SK-N-MC (cell line): Measurements from ENCODE around the gene INMT.

ENCODE experiments used
- DNase-seq: peaks from one replicate; pipeline ENCODE4 v3.0.0-alpha.2; 2011; ENCODE audit warnings: low read depth, low spot score
- H3K27ac ChIP-seq: fragments of 200-600 bp; sonication (generic); 2 replicates; pipeline ENCODE4 v1.5.1; 2016; ENCODE audit warnings: mixed run types
- H3K36me3 ChIP-seq: fragments of 200-600 bp; sonication (generic); 2 replicates; pipeline ENCODE4 v1.6.1; 2017; ENCODE audit warnings: antibody characterized with exemption, low read length, mixed read lengths; ENCODE audit not compliant: insufficient read depth
- H3K4me3 ChIP-seq: fragments of 200-600 bp; sonication (generic); 2 replicates; pipeline ENCODE4 v1.5.1; 2016
- H3K9ac ChIP-seq: fragments of 200-600 bp; sonication (generic); 2 replicates; pipeline ENCODE4 v1.8.0; 2017; ENCODE audit warnings: mixed run types, mixed read lengths; ENCODE audit not compliant: insufficient read length
- H3K9me3 ChIP-seq: fragments of 200-600 bp; sonication (generic); 2 replicates; pipeline ENCODE4 v1.6.1; 2017; ENCODE audit warnings: low read depth, mild to moderate bottlenecking, antibody characterized with exemption, low read length, moderate library complexity, mixed read lengths
- EZH2 ChIP-seq: fragments of 200-600 bp; sonication (generic); IDR thresholded peaks from one replicate; pipeline ENCODE4 v1.6.1; 2017; ENCODE audit warnings: antibody characterized with exemption
- FOXP2 ChIP-seq: optimal IDR thresholded peaks from 2 replicates; pipeline ENCODE3; 2011; ENCODE audit warnings: mild to moderate bottlenecking, moderate library complexity; ENCODE audit not compliant: insufficient read depth; ENCODE audit errors: extremely low read length, control extremely low read depth
- POLR2AphosphoS5 ChIP-seq: IDR thresholded peaks from 2 replicates; pipeline ENCODE4 v1.6.1; 2012; ENCODE audit warnings: mild to moderate bottlenecking, low read depth, low read length, borderline replicate concordance

INMT gene

GRCh38 chr7:30795161-30795948 lies 43.4 kb downstream of the INMT start:
- TF ChIP-seq FOXP2 (no peak), EZH2 (no peak), POLR2AphosphoS5 (no peak)
- DNase-seq = no peak
- peaks cover 2% of the 10 kb centered on the region; the same call in 1 of the 2 replicates for H3K36me3 ChIP-seq
- H3K9me3 ChIP-seq = no peaks in the 10 kb centered on the region
- no peak overlapping the region for H3K4me3 ChIP-seq
- no peak overlapping the region for H3K27ac ChIP-seq
- no peak overlapping the region for H3K9ac ChIP-seq

DNA sequence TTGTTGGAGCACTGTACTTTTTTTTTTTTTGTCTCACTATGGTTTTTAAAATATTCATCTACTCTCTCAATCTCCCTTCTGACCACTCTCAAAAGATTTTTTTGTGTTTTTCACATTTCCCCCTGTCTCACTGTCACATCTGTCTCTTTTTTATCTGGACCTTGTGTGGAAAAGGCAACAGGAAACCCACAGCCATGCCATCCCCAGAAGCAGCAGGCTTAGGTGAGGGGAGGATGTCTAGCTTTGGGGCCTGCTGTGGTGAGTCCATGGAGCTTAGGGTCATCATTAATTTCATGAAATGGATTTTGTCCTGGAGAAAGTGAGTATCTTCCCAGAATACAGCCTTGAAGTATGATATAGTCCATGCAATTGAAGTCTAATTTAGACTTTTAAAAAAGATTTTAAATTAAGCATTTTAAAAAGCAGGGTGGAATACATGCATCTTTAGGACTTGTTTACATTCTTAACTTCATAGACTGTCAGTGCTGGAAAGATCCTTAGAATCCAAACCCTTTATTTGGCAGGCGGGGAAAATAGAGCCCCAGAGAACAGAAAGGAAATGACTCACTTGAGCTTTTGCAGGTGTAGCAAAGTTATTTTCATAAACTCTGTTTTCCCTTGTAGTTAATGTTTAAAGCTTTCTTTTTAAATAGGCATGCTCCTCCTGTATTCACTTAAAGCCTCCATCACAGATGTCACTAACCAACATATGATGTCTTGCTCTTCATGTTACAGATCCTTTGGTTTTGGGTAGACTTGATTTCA lies 44.4 kb downstream of the INMT start:
- H3K27ac ChIP-seq = no peak overlapping the region
- DNase-seq = no peak
- TF ChIP-seq EZH2 = no peak
- no peak for TF ChIP-seq FOXP2
- TF ChIP-seq POLR2AphosphoS5 = no peak

DNA sequence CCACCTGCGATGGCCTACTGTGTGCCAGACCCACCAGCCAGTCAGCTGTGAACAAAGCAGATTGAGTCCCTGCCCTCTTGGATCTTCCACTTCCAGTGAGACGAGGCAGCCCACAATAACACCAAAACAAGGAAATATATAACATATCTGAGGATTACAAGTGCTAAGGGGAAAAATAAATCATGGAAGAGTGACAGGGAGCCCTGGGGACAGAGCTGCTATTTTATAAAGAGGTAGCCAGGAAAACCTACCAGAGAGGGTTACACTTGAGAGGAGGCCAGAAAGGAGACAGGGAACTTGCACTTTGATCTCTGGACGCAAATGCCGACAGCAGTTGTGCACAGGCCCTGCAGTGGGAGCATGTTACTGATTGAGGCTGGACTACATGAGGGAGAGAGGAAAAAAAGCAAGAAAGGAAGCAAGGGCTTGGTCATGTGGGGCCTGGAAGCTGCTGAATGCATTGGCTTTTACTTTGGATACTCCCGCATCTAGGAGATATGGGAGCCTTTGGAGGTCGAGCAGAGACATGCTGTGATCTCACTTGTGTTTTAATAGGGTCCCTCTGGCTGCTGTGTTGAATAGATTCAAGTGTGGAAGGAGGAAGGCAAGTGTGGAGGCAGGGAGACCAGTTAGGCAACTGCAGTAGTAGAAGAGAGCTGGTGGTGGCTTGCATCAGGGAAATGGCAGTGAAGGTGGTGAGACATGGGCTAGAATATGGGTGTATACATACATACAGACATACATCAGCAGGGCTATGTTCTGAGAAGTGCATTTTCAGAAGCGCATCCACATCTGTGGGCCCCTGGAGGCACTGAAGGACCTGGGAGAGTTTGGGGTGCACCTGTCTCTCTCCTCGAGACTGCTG lies 45.5 kb downstream of the INMT start:
- TF ChIP-seq FOXP2 = no peak
- TF ChIP-seq EZH2 = no peak
- Histone ChIP-seq H3K4me3 (no peak overlapping the region), H3K27ac (no peak overlapping the region), H3K36me3 (no peaks in the 10 kb centered on the region), H3K9ac (no peak overlapping the region), H3K9me3 (no peaks in the 10 kb centered on the region)
- no peak for DNase-seq

More for the DNA sequence above, 44.4 kb downstream of the INMT start:
- Histone ChIP-seq H3K36me3 (peaks cover 2% of the 10 kb centered on the region; the same call in 1 of the 2 replicates), H3K4me3 (no peak overlapping the region), H3K9me3 (no peaks in the 10 kb centered on the region), H3K9ac (no peak overlapping the region)

DNA sequence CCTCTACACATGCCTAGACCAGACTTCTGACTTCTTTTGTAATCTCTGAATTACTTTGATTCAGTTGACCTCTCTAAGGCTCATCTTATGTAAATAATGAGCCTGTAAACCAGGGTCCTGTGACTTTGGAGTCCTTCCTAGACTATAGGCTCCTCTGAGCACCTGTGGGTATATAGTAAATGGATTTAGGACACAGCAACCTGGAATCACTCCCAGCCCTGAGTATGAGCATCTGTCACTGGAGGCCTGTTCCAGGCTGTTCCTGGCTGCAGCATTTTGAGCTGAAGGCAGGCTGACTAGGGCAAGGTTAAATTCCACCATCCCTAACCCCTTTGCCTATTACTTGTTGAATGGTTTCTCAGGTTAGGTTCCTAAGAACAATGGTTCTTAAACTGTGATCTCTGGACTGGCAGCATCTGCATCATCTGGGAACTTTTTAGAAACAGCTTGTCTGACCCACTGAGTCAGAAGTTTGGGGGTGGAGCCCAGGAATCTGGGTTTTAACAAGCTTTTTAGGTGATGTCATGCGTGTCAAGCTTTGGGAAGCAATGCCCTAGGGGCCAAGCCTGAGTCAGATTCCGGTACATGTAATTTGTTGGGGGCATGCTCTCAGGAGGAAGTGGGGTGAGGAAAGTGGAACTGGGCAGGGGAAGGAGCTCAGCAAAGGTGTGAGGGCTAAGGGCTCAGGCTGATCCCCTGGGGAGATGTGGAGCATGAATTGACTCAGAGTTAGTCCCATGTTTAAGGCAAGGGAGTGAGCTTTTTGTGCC lies 47.5 kb downstream of the INMT start:
- H3K36me3 ChIP-seq = no peaks in the 10 kb centered on the region
- H3K9ac ChIP-seq = no peak overlapping the region
- H3K9me3 ChIP-seq = no peaks in the 10 kb centered on the region
- TF ChIP-seq POLR2AphosphoS5 (no peak), FOXP2 (no peak), EZH2 (no peak)
- DNase-seq = no peak
- H3K27ac ChIP-seq = no peak overlapping the region
- H3K4me3 ChIP-seq = no peak overlapping the region

GRCh38 chr7:30799976-30800661 lies 48.2 kb downstream of the INMT start:
- Histone ChIP-seq H3K4me3 (no peak overlapping the region), H3K27ac (no peak overlapping the region), H3K9ac (no peak overlapping the region), H3K36me3 (no peaks in the 10 kb centered on the region), H3K9me3 (no peaks in the 10 kb centered on the region)
- no peak for DNase-seq
- no peak for TF ChIP-seq FOXP2
- no peak for TF ChIP-seq EZH2

GRCh38 chr7:30800785-30801252 lies 48.9 kb downstream of the INMT start:
- H3K9ac ChIP-seq = no peak overlapping the region
- H3K36me3 ChIP-seq = no peaks in the 10 kb centered on the region
- peak; percentile 37 for DNase-seq
- no peak for TF ChIP-seq FOXP2
- no peak for TF ChIP-seq EZH2
- TF ChIP-seq POLR2AphosphoS5 = no peak
- no peak overlapping the region for H3K27ac ChIP-seq
- no peaks in the 10 kb centered on the region for H3K9me3 ChIP-seq
- H3K4me3 ChIP-seq = no peak overlapping the region

- no peak overlapping the region for H3K27ac ChIP-seq
- no peaks in the 10 kb centered on the region for H3K9me3 ChIP-seq
- H3K9ac ChIP-seq = no peak overlapping the region
- TF ChIP-seq POLR2AphosphoS5 (no peak), FOXP2 (no peak), EZH2 (no peak)
- H3K36me3 ChIP-seq = no peaks in the 10 kb centered on the region
- H3K4me3 ChIP-seq = no peak overlapping the region
- no peak for DNase-seq
Observed at GRCh38 chr7:30802812-30803211, 50.9 kb downstream of the INMT start.

GRCh38 chr7:30804078-30804661 lies 52.2 kb downstream of the INMT start:
- Histone ChIP-seq H3K4me3 (no peak overlapping the region), H3K36me3 (no peaks in the 10 kb centered on the region), H3K27ac (no peak overlapping the region), H3K9ac (no peak overlapping the region), H3K9me3 (no peaks in the 10 kb centered on the region)
- no peak for TF ChIP-seq EZH2
- TF ChIP-seq FOXP2 = no peak
- TF ChIP-seq POLR2AphosphoS5 = no peak
- no peak for DNase-seq
